GM18502 (cell line): ENCODE results near the gene DNAJC18.

Experiments
- ATAC-seq: cut with Tn5 transposase; IDR thresholded peaks from one replicate; pipeline ENCODE4 v1.9.1; 2021; ENCODE audit warnings: mild to moderate bottlenecking; ENCODE audit not compliant: unreplicated experiment, poor library complexity

The DNAJC18 gene

GRCh38 chr5:139407517-139407916 is 31.8 kb downstream of the DNAJC18 start:
- no peak for ATAC-seq

DNA sequence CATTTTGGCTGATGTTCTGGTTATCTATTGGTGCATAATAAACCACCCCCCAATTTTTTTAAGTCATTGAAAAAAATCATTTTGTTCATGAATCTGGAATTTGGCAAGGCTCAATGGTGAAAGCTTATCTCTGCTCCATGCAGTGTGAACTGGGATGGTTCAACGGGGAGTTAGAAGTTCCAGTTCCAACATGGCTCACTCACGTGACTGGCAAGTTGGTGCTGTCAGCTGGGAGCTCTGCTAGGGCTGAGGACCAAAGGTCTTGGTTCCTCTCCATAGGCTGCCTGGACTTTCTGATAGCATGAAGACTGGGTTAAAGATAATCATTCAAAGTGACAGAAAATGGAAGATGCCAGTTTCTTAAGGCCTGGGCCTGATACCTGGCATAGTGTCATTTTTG is 32.4 kb downstream of the DNAJC18 start:
- no peak for ATAC-seq

GRCh38 chr5:139404484-139404840 is 34.9 kb downstream of the DNAJC18 start:
- ATAC-seq, result no peak

DNA sequence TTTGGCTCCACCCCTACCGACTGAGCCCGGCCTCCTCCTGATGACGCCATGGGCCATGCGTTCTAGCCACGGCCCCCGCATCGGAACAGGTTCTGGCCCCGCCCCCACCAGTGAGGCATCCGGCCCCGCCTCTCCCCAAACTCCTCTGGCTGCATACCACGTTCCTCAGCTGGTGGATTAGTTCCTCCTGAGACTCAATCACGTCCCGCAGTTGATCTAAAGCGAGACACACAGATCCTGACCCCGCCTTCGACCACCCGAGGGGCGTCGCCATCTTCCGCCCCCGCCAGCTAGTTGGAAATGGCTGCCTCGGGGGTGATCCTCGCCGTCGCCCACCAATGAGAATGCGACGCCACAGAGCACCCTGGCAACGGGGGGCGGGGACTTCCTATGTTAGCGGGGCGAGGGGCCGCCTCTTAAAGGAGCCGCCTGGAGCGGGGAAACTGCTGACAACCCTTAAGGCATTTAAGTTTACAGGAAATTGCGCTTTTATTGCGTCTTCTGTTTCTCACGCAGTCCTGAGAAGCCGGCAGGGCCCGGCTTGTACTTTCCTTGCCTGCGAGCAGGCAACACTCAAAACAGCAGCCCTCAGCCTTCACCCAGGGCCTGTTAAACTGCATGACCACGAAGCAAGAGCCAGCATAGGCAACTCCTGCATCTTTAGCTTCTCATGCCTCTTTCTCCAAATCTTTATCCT is 35.4 kb downstream of the DNAJC18 start, which contains the start of gene SPATA24:
Gene SPATA24, minus strand, starts transcription at position 303 of the 697 bp plus-strand sequence. Its CDS starts 29 bp downstream, at position 274.
- peak; percentile 83 for ATAC-seq

- ATAC-seq, result no peak
Measured at GRCh38 chr5:139403418-139403786, 35.9 kb downstream of the DNAJC18 start.

GRCh38 chr5:139402561-139403158 is 36.7 kb downstream of the DNAJC18 start:
- ATAC-seq, result no peak

DNA sequence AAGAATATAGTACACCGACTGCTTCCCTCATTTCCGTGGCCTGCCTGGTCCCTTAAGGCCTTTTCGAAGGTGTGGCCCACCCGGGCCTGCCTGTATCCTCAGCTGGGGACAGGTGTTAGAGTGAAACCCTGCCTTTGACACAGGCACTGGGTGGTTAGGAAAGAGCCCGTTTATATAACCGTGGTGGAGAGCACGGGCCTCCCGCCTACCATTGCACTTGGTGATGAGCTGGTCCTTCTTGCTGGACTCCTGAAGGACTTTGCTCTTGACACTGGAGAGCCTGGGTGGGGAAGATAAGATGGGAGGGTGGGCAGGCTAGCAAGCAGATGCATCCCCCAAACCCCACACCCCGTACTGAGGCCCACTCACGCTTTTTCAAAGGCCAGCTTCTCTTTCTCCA is 37.8 kb downstream of the DNAJC18 start:
- no peak for ATAC-seq

DNA sequence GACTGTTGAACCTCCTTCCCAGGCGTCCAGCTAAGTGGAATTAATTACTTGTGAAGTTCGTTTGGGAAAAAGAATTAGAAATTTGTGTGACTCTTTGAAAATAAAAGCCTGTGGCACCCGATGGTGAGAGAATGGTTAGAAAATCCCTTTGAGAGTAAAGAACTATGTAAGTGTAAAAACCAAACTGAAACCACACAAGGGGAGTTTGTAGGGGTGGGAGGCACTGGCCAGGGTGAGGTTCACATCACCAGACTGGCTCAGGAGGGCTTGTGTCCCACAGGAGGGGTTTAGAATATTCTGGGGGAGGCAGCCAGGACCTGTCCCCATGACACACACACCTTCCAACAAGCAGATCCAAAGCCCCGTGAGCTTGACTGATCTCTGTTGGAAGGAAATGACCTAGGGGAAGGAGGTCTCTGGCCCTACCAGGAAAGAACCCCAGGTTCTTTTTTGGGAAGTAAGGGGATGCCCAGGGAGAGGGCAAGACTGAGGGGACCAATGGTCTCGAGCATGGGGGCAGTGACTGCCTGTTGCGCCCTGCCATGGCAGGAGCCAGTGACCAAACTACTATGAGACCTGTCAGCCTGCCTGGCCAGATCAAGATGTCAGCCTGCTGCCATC is 39.7 kb downstream of the DNAJC18 start:
- peak; percentile 32 for ATAC-seq

DNA sequence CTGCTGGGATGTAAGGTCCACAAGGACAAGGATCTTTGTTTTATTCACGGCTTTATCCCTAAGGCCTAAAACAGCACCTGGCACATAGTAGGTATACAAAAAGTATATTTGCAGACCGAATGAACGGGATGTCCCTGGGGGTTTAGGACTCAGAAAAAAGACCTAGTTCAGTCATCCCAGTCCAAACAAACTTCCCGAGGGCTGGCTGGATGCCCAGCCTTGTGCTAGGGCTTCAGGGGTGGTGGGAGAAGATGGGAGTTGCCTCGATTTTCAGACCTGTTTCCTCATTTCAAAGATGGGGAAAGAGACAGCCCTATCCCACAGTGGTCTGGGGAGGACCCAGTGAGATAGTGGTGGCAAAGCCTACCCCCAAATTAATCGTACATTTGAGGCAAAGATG is 41.4 kb downstream of the DNAJC18 start:
- no peak for ATAC-seq

- ATAC-seq, result no peak
Measured at GRCh38 chr5:139396691-139397090, 42.6 kb downstream of the DNAJC18 start.

- ATAC-seq, result no peak
Measured at GRCh38 chr5:139395844-139396640, 43.3 kb downstream of the DNAJC18 start.

- no peak for ATAC-seq
Measured at GRCh38 chr5:139394654-139395566, 44.4 kb downstream of the DNAJC18 start, which contains the start of gene PROB1. PROB1 (minus strand) TSS chr5:139395104; CDS start chr5:139395081, 23 bp downstream.

DNA sequence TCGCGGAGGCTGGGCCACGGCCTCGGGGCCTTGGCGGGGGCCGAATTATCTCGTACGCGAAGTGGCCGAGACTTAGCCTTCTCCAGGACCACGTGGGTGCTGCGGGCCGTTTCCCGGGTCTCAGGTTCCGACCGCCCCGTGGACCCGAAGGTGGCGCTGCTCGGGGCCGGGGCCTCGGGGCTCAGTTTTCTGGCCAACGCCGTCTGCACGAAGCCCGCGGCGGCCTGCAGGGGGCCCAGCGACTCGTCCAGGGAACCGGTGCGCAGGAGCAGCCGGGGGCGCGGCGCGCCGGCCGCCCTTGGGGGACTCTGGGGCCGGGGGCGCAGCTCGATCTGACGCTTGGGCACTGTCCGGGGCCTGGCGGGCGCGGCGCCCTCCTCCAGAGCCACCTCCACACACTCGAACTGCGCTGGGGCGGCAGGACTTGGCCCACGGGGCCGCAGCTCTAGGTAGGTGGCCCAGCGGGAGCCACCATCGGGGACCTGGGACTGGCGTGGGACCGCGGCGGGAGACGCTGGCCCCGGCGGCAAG is 45.1 kb downstream of the DNAJC18 start:
- no peak for ATAC-seq

DNA sequence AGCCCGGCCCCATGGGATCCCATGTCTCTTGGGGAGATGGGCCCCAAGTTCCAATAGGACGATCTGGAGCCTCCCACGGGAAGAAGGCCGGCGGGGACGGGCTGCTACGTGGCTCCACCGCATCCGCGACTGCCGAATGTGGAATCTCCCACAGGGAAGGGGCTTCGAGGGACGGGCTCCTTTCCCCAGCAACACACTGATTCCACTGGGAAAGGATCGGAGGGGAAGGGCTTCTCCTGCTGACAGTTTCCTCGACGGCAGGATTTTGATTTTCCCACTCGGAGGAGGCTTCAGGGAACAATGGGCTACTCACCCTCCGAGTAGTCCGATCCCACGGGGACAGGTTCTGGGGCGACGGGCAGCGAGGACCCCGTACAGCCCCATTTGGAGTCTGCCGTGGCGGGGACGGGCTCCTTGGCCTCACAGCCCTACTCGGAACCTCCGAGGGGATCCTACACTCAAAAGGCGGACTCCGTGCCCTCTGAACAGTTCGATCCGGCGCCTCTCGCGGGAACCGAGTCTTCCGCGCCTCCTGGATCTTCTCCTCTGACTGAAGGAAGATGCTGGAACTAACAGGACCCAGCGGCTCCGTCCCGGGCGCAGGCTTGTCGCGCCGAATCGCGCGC is 45.7 kb downstream of the DNAJC18 start:
- no peak for ATAC-seq

- ATAC-seq, result peak; percentile 56
Measured at GRCh38 chr5:139392678-139393496, 46.4 kb downstream of the DNAJC18 start.

- ATAC-seq, result peak; percentile 18
Measured at GRCh38 chr5:139392324-139392677, 47.0 kb downstream of the DNAJC18 start.

GRCh38 chr5:139391570-139392323 is 47.6 kb downstream of the DNAJC18 start:
- peak; percentile 1 for ATAC-seq
